ENCODE results near the gene FRMD4A. TPM values are rescaled to one million over a fixed set of nuclear protein-coding genes. Genes with fewer than 3 reads are reported as not detected.

Gene FRMD4A
- polyA plus RNA-seq, 1 donor (not counting 4 experiments of a cell fraction or from before 2014, with no cell fraction given), result 12.9 TPM

GRCh38 chr10:14243221-14243620 is 87.5 kb downstream of the FRMD4A start:
- Histone ChIP-seq H2AFZ (ENCODE audit: control insufficient read depth, low read length) (no peak overlapping the region), H3K9ac (ENCODE audit: control insufficient read depth, extremely low read depth, insufficient read depth, low read length) (no peak overlapping the region), H3K4me1 (ENCODE audit: control insufficient read depth, extremely low read depth, insufficient read depth, low read length) (peaks cover 10% of the 10 kb centered on the region), H3K36me3 (ENCODE audit: control insufficient read depth in 2 of 2, extremely low read depth in 1 of 2, insufficient read depth in 2 of 2, low read length in 2 of 2) (no peaks in the 10 kb centered on the region), H3K4me2 (ENCODE audit: control insufficient read depth, extremely low read depth, insufficient read depth, low read depth, low read length) (no peak overlapping the region), H3K9me1 (ENCODE audit: control insufficient read depth, extremely low read depth, insufficient read depth, low read length) (no peaks in the 10 kb centered on the region), H4K20me1 (ENCODE audit: control insufficient read depth, extremely low read depth, insufficient read depth, low read length) (no peaks in the 10 kb centered on the region), H3K4me3 (ENCODE audit: control insufficient read depth in 2 of 3, extremely low read depth in 1 of 3, insufficient read depth in 2 of 3, low read depth in 1 of 3, low read length in 3 of 3) (no peak overlapping the region), H3K27me3 (ENCODE audit: control insufficient read depth, extremely low read depth, insufficient read depth, low read length) (peaks cover 3% of the 10 kb centered on the region), H3K9me3 (ENCODE audit: control insufficient read depth, low read depth, low read length) (no peaks in the 10 kb centered on the region), H3K27ac (ENCODE audit: control insufficient read depth, insufficient read depth, low read length) (no peak overlapping the region), H3K79me2 (ENCODE audit: control insufficient read depth, insufficient read depth, low read length) (no peaks in the 10 kb centered on the region)
- no peak for TF ChIP-seq CTCF (optimal IDR thresholded peaks at IDR 0.05 in 1 of 3, IDR thresholded peaks at IDR 0.05 in 1 of 3, conservative IDR thresholded peaks at IDR 0.05 in 1 of 3; ENCODE audit: extremely low read depth in 1 of 3, insufficient read depth in 2 of 3, low read length in 3 of 3)
- TF ChIP-seq EZH2 (IDR thresholded peaks at IDR 0.05; ENCODE audit: low read length), result no peak
- DNase-seq (ENCODE audit: low read depth, low spot score), result no peak
- FAIRE-seq, result no peak
- dilution Hi-C loops (cut with MboI; ENCODE audit: extremely low pct_ligation_motif_present, low sequenced_read_pairs), result no loop called here

- no peak overlapping the region for H3K4me2 ChIP-seq (ENCODE audit: control insufficient read depth, extremely low read depth, insufficient read depth, low read depth, low read length)
- H3K9me1 ChIP-seq (ENCODE audit: control insufficient read depth, extremely low read depth, insufficient read depth, low read length), result no peaks in the 10 kb centered on the region
- H3K4me1 ChIP-seq (ENCODE audit: control insufficient read depth, extremely low read depth, insufficient read depth, low read length), result peaks cover 10% of the 10 kb centered on the region
- H3K27me3 ChIP-seq (ENCODE audit: control insufficient read depth, extremely low read depth, insufficient read depth, low read length), result peaks cover 3% of the 10 kb centered on the region
- no peaks in the 10 kb centered on the region for H3K9me3 ChIP-seq (ENCODE audit: control insufficient read depth, low read depth, low read length)
- DNase-seq (ENCODE audit: low read depth, low spot score), result no peak
- TF ChIP-seq CTCF (optimal IDR thresholded peaks at IDR 0.05 in 1 of 3, IDR thresholded peaks at IDR 0.05 in 1 of 3, conservative IDR thresholded peaks at IDR 0.05 in 1 of 3; ENCODE audit: extremely low read depth in 1 of 3, insufficient read depth in 2 of 3, low read length in 3 of 3) (no peak), EZH2 (IDR thresholded peaks at IDR 0.05; ENCODE audit: low read length) (no peak)
- H3K9ac ChIP-seq (ENCODE audit: control insufficient read depth, extremely low read depth, insufficient read depth, low read length), result no peak overlapping the region
- no peak overlapping the region for H2AFZ ChIP-seq (ENCODE audit: control insufficient read depth, low read length)
- H3K79me2 ChIP-seq (ENCODE audit: control insufficient read depth, insufficient read depth, low read length), result no peaks in the 10 kb centered on the region
- H4K20me1 ChIP-seq (ENCODE audit: control insufficient read depth, extremely low read depth, insufficient read depth, low read length), result no peaks in the 10 kb centered on the region
- no peak overlapping the region for H3K4me3 ChIP-seq (ENCODE audit: control insufficient read depth in 2 of 3, extremely low read depth in 1 of 3, insufficient read depth in 2 of 3, low read depth in 1 of 3, low read length in 3 of 3)
- no peak overlapping the region for H3K27ac ChIP-seq (ENCODE audit: control insufficient read depth, insufficient read depth, low read length)
- dilution Hi-C loops (cut with MboI; ENCODE audit: extremely low pct_ligation_motif_present, low sequenced_read_pairs), result no loop called here
- FAIRE-seq, result no peak
- no peaks in the 10 kb centered on the region for H3K36me3 ChIP-seq (ENCODE audit: control insufficient read depth in 2 of 2, extremely low read depth in 1 of 2, insufficient read depth in 2 of 2, low read length in 2 of 2)
These were observed 89.5 kb downstream of the FRMD4A start for GRCh38 chr10:14241196-14241595.
